Spinal cord (tissue), 10 donors: Measurements from ENCODE around the gene MS4A14. TPM values are rescaled to one million over a fixed set of nuclear protein-coding genes. Genes with fewer than 3 reads are reported as not detected.
A peak's percentile ranks its signal among the peaks of the same experiment; 100 is the strongest.

Source experiments
- DNase-seq, 6 donors: peaks; one replicate each; pipeline versions ENCODE4 v3.0.0 to v3.0.0-alpha.2; 2013 to 2015; ENCODE audit warnings: low spot score in 6 of 6, low read depth in 4 of 6
- H3K27ac ChIP-seq: one replicate; pipeline ENCODE4 v1.5.1; 2013; ENCODE audit warnings: low read depth, low read length, control low read depth
- H3K27me3 ChIP-seq: one replicate; pipeline ENCODE4 v1.6.1; 2013; ENCODE audit warnings: low read length; ENCODE audit not compliant: control insufficient read depth, insufficient read depth
- H3K36me3 ChIP-seq: one replicate; pipeline ENCODE4 v1.6.1; 2013; ENCODE audit warnings: low read length; ENCODE audit not compliant: control insufficient read depth, insufficient read depth
- H3K4me1 ChIP-seq: one replicate; pipeline ENCODE4 v1.6.1; 2013; ENCODE audit warnings: low read length; ENCODE audit not compliant: control insufficient read depth, insufficient read depth
- H3K4me3 ChIP-seq: one replicate; pipeline ENCODE4 v1.5.1; 2013; ENCODE audit warnings: low read depth, low read length, control low read depth
- H3K9me3 ChIP-seq: one replicate; pipeline ENCODE4 v1.6.1; 2013; ENCODE audit warnings: low read length; ENCODE audit not compliant: control insufficient read depth, insufficient read depth
- WGBS: methylation state at CpG from one replicate; pipeline ENCODE4 v1.1.5; 2013; ENCODE audit warnings: missing lambda C conversion rate; ENCODE audit not compliant: insufficient coverage; 5-methylcytosine and 5-hydroxymethylcytosine counted together
- long read RNA-seq, 4 donors: transcript quantifications; one replicate each; lab custom pipeline, GENCODE V29; 2026
- polyA plus RNA-seq, 2 donors: library from polyadenylated mRNA; unstranded; fragments of 120-200 nt; gene quantifications; one replicate each; pipeline ENCODE4 v1.2.1, GENCODE V29; 2013; ENCODE audit not compliant: insufficient read length in 2 of 2
- total RNA-seq, 2 donors: library from RNA; depleted of rRNA in 1 of 2; stranded (reverse); fragments of 120-200 nt in 1 of 2; fragments of >200 nt in 1 of 2; gene quantifications; one replicate each; pipeline versions ENCODE4 v1.2.3 to v1.2.4, GENCODE V29; 2013 to 2014
- donor health status: healthy.

MS4A14 gene, protein sequence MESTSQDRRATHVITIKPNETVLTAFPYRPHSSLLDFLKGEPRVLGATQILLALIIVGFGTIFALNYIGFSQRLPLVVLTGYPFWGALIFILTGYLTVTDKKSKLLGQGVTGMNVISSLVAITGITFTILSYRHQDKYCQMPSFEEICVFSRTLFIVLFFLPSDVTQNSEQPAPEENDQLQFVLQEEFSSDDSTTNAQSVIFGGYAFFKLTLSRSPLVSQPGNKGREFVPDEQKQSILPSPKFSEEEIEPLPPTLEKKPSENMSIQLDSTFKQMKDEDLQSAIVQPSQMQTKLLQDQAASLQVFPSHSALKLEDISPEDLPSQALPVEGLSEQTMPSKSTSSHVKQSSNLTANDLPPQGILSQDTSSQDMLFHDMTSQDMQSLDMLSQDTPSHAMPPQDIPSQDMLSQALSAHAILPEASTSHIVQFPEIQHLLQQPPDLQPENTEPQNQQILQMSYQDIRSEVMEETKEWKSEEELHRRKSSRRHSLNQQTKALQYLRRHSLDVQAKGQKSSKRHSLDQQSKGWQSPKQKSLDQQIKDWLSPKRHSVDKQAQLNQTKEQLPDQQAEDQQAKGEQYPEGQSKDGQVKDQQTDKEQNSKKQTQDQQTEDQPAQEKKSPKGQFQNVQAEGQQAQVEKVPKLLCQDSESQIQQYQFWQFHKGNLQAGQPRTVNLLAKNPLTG
- total RNA-seq (under 1 TPM; 0.55 to 0.59 TPM), polyA plus RNA-seq (under 1 TPM; 0.39 to 0.73 TPM)
- long read RNA-seq, donor 1: 0 reads
- long read RNA-seq, donor 2: 0 reads
- long read RNA-seq, donor 3: 0 reads
- long read RNA-seq, donor 4: 0 reads

- H3K4me3 ChIP-seq: no peak within 1 kb of the TSS
- H3K36me3 ChIP-seq: no peaks in the 10 kb centered on the region
- DNase-seq: no peak
- H3K4me1 ChIP-seq: no peaks in the 10 kb centered on the region
- no peaks in the 10 kb centered on the region for H3K9me3 ChIP-seq
- no peaks in the 10 kb centered on the region for H3K27me3 ChIP-seq
- H3K27ac ChIP-seq: no peak within 1 kb of the TSS
- WGBS: no CpG with 5 or more reads among the region's 3 CpGs
These were observed at the start of gene MS4A14 for GRCh38 chr11:60396382-60396781. MS4A14 (plus strand) TSS chr11:60396459; CDS start chr11:60396579, 120 bp downstream.

GRCh38 chr11:60347084-60347797 lies 49.0 kb upstream of the MS4A14 start:
- 100% methylated on average over 1 of the region's 2 CpGs for WGBS
- H3K4me3 ChIP-seq: no peak overlapping the region
- no peaks in the 10 kb centered on the region for H3K27me3 ChIP-seq
- no peaks in the 10 kb centered on the region for H3K9me3 ChIP-seq
- no peak for DNase-seq
- no peaks in the 10 kb centered on the region for H3K36me3 ChIP-seq
- no peak overlapping the region for H3K27ac ChIP-seq
- H3K4me1 ChIP-seq: no peaks in the 10 kb centered on the region

DNA sequence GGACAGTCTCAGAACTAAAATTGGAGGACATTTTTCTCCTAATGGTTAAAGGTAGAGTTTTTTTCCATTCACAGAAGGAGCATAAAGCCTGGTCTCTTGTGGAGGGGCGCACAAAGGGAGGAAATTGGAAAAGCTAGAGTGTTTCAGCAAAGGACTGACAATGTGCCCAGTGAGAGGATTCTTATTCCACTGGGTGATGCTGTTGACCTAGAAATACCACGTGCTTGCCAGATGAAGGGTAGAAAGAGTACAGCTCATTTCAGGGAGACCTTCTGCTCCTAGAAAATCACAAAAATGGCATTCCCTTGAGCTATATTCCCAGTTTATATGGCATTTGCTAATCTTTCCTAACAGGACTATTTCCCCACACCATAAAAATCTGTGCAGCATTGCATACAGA lies 48.1 kb upstream of the MS4A14 start:
- no peak overlapping the region for H3K4me3 ChIP-seq
- H3K4me1 ChIP-seq: no peaks in the 10 kb centered on the region
- no peaks in the 10 kb centered on the region for H3K36me3 ChIP-seq
- 70% methylated on average over 2 of the region's 2 CpGs for WGBS
- DNase-seq: peak in 1 of 6 donors; percentile 14
- no peaks in the 10 kb centered on the region for H3K27me3 ChIP-seq
- no peak overlapping the region for H3K27ac ChIP-seq
- H3K9me3 ChIP-seq: no peaks in the 10 kb centered on the region

GRCh38 chr11:60349990-60350389 lies 46.3 kb upstream of the MS4A14 start:
- 75% methylated on average over 1 of the region's 1 CpG for WGBS
- DNase-seq: no peak
- no peak overlapping the region for H3K27ac ChIP-seq

GRCh38 chr11:60357771-60358170 lies 38.5 kb upstream of the MS4A14 start:
- H3K36me3 ChIP-seq: no peaks in the 10 kb centered on the region
- H3K4me1 ChIP-seq: no peaks in the 10 kb centered on the region
- no peak for DNase-seq
- no peaks in the 10 kb centered on the region for H3K27me3 ChIP-seq
- H3K4me3 ChIP-seq: no peak overlapping the region
- WGBS: no CpG with 5 or more reads among the region's 2 CpGs
- H3K9me3 ChIP-seq: peaks cover 2% of the 10 kb centered on the region
- no peak overlapping the region for H3K27ac ChIP-seq

More at GRCh38 chr11:60349990-60350389, 46.3 kb upstream of the MS4A14 start:
- no peaks in the 10 kb centered on the region for H3K4me1 ChIP-seq
- H3K4me3 ChIP-seq: no peak overlapping the region
- no peaks in the 10 kb centered on the region for H3K27me3 ChIP-seq
- no peaks in the 10 kb centered on the region for H3K9me3 ChIP-seq
- no peaks in the 10 kb centered on the region for H3K36me3 ChIP-seq

DNA sequence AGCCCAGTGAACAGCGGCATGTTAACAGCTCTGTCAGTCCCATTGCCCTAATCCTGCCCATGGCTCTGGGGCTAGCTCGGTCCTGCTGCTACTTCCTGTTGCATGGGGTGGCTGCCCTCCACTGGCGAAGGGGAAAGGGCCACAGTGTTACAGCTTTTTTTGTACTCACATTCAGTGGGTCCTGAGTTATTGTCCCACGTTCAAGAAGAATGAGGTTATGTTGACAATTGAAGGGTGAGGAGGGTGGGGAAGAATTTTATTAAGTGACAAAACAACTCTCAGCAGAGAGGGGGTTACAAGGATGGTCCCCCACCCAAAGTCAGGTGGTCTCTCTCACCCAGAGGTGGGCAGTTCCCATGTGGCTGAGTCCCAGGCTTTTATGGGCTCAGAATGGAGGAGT lies 35.6 kb upstream of the MS4A14 start:
- WGBS: 96% methylated on average over 4 of the region's 4 CpGs
- no peak overlapping the region for H3K4me3 ChIP-seq
- no peak overlapping the region for H3K27ac ChIP-seq
- H3K9me3 ChIP-seq: peaks cover 2% of the 10 kb centered on the region
- no peak for DNase-seq
- H3K36me3 ChIP-seq: no peaks in the 10 kb centered on the region
- H3K27me3 ChIP-seq: no peaks in the 10 kb centered on the region
- H3K4me1 ChIP-seq: no peaks in the 10 kb centered on the region

DNA sequence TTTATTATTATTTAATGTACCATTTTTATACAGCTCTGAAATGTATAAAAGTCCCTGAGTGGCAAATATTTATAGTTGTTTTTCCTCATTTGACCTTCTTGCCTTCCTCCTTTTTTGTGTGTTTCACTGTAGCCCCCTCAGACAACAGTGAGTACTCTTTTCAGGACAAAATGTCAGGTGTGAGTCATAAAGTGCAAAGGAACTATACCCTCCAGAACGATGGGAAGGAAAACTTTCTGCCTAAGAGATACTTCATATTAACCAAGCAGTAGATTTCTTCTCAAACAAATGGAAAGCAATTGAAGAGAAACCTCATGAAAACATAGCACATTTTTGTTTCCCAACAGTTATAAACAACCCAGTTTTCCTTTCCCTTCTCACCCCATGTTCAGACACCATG lies 34.0 kb upstream of the MS4A14 start:
- DNase-seq: no peak
- Histone ChIP-seq H3K27ac (no peak overlapping the region), H3K27me3 (no peaks in the 10 kb centered on the region), H3K4me1 (no peaks in the 10 kb centered on the region), H3K4me3 (no peak overlapping the region), H3K9me3 (peaks cover 2% of the 10 kb centered on the region), H3K36me3 (no peaks in the 10 kb centered on the region)
- no CpG with 5 or more reads among the region's 1 CpG for WGBS

GRCh38 chr11:60363542-60364470 lies 32.5 kb upstream of the MS4A14 start:
- peak; percentile 33 to 93 (median 64) for DNase-seq
- no peak overlapping the region for H3K4me3 ChIP-seq
- WGBS: 60% methylated on average over 3 of the region's 7 CpGs

More at GRCh38 chr11:60363542-60364470, 32.5 kb upstream of the MS4A14 start:
- Histone ChIP-seq H3K27ac (no peak overlapping the region), H3K27me3 (no peaks in the 10 kb centered on the region), H3K36me3 (no peaks in the 10 kb centered on the region), H3K4me1 (no peaks in the 10 kb centered on the region), H3K9me3 (peaks cover 2% of the 10 kb centered on the region)
